SK-N-SH (cell line): ENCODE measurements around the gene TRIM7. TPM values are rescaled to one million over a fixed set of nuclear protein-coding genes. Genes with fewer than 3 reads are reported as not detected.

Source experiments
- CTCF ChIA-PET: fragments of 300-600, 350-600 bp; formaldehyde crosslinking; extraction: SDS; loops from one replicate; lab custom pipeline; 2021; lab: Yijun Ruan, JAX
- POLR2A ChIA-PET: fragments of 350-600 bp; sonication (Branson Sonifier 250); formaldehyde crosslinking; extraction: SDS; loops from one replicate; lab custom pipeline; 2020; ENCODE audit warnings: antibody characterized with exemption, inconsistent platforms; lab: Yijun Ruan, JAX
- DNase-seq: peaks from one replicate; pipeline ENCODE4 v3.0.0; 2012
- H2AFZ ChIP-seq: fragments of 200-600 bp; sonication (generic); 2 replicates; pipeline ENCODE4 v1.8.1; 2016; ENCODE audit warnings: antibody characterized with exemption, mild to moderate bottlenecking, low read depth
- H3F3A ChIP-seq: fragments of 200-600 bp; sonication (generic); replicated peaks from 2 replicates; pipeline ENCODE3; 2016; ENCODE audit warnings: antibody characterized with exemption, mild to moderate bottlenecking; ENCODE audit not compliant: insufficient read depth
- H3K27ac ChIP-seq, 2 experiments: fragments of 200-500 bp in 1 of 2; fragments of 200-600 bp in 1 of 2; sonication (Bioruptor generic) in 1 of 2; sonication (generic), shearing (Covaris generic) in 1 of 2; 2 replicates each; pipeline versions ENCODE4 v1.5.1 to v1.6.1; 2014 to 2016; ENCODE audit warnings: low read depth in 2 of 2, inconsistent platforms in 1 of 2, low read length in 1 of 2, mild to moderate bottlenecking in 1 of 2, mixed read lengths in 1 of 2
- H3K27me3 ChIP-seq: fragments of 200-600 bp; sonication (generic), shearing (Covaris generic); 2 replicates; pipeline ENCODE4 v1.6.1; 2016; ENCODE audit warnings: mixed run types; ENCODE audit not compliant: insufficient read depth
- H3K36me3 ChIP-seq, 2 experiments: fragments of 200-500 bp in 1 of 2; fragments of 200-600 bp in 1 of 2; sonication (Bioruptor generic) in 1 of 2; sonication (generic) in 1 of 2; replicated peaks in 1 of 2; 2 replicates each; pipeline versions ENCODE3 to v1.5.1; 2014 to 2016; ENCODE audit warnings: low read length in 1 of 2, mild to moderate bottlenecking in 1 of 2; ENCODE audit not compliant: insufficient read depth in 2 of 2, control insufficient read depth in 1 of 2
- H3K4me1 ChIP-seq, 2 experiments: fragments of 200-500 bp in 1 of 2; fragments of 200-600 bp in 1 of 2; sonication (Bioruptor generic) in 1 of 2; sonication (generic), shearing (Covaris generic) in 1 of 2; 2 replicates each; pipeline versions ENCODE4 v1.5.1 to v1.6.1; 2014 to 2016; ENCODE audit warnings: low read depth in 1 of 2, low read length in 1 of 2, mixed run types in 1 of 2; ENCODE audit not compliant: insufficient read depth in 2 of 2, control insufficient read depth in 1 of 2
- H3K4me2 ChIP-seq: fragments of 200-600 bp; sonication (generic), shearing (Covaris generic); 2 replicates; pipeline ENCODE4 v1.6.1; 2017; ENCODE audit warnings: mixed run types
- H3K4me3 ChIP-seq, 2 experiments: fragments of 200-500 bp in 1 of 2; fragments of 200-600 bp in 1 of 2; sonication (Bioruptor generic) in 1 of 2; sonication (generic), shearing (Covaris generic) in 1 of 2; 2 replicates each; pipeline versions ENCODE4 v1.5.1 to v1.8.1; 2014 to 2016; ENCODE audit warnings: low read depth in 2 of 2, inconsistent platforms in 1 of 2, low read length in 1 of 2, mild to moderate bottlenecking in 1 of 2, mixed read lengths in 1 of 2, moderate library complexity in 1 of 2
- H3K79me2 ChIP-seq: fragments of 200-600 bp; sonication (generic); 2 replicates; pipeline ENCODE4 v1.8.1; 2017; ENCODE audit warnings: mild to moderate bottlenecking; ENCODE audit not compliant: insufficient read depth
- H3K9ac ChIP-seq: fragments of 200-600 bp; sonication (generic); 2 replicates; pipeline ENCODE4 v1.6.1; 2017; ENCODE audit warnings: mixed run types
- H3K9me2 ChIP-seq: fragments of 200-600 bp; sonication (generic); 2 replicates; pipeline ENCODE4 v1.6.1; 2017; ENCODE audit warnings: mixed run types
- H3K9me3 ChIP-seq: fragments of 200-600 bp; sonication (generic); 2 replicates; pipeline ENCODE4 v1.6.1; 2017; ENCODE audit warnings: mixed run types, mild to moderate bottlenecking, moderate library complexity
- H4K20me1 ChIP-seq: fragments of 200-600 bp; sonication (generic); 2 replicates; pipeline ENCODE4 v1.6.1; 2017; ENCODE audit warnings: mild to moderate bottlenecking, mixed run types; ENCODE audit not compliant: insufficient read depth
- CHD2 ChIP-seq: fragments of 150-350 bp; IDR thresholded peaks from 2 replicates; pipeline ENCODE4 v1.6.1; 2018; ENCODE audit warnings: low read length; ENCODE audit not compliant: partially characterized antibody
- EP300 ChIP-seq, 2 experiments: IDR thresholded peaks; 2 replicates each; pipeline versions ENCODE4 v1.4.0 to v1.6.1; 2012; ENCODE audit warnings: borderline replicate concordance in 1 of 2, low read depth in 1 of 2, low read length in 1 of 2
- FOSL2 ChIP-seq: IDR thresholded peaks from 2 replicates; pipeline ENCODE4 v1.4.0; 2012; ENCODE audit warnings: low read depth, mild to moderate bottlenecking, moderate library complexity, borderline replicate concordance
- GATA2 ChIP-seq: sonication (generic); formaldehyde crosslinking; IDR thresholded peaks from 2 replicates; pipeline ENCODE4 v1.5.0; 2020; ENCODE audit warnings: mild to moderate bottlenecking, missing genetic modification reagents
- POLR2AphosphoS5 ChIP-seq: IDR thresholded peaks from 2 replicates; pipeline ENCODE4 v1.6.1; 2012; ENCODE audit warnings: low read depth, low read length
- RFX5 ChIP-seq: IDR thresholded peaks from 2 replicates; pipeline ENCODE4 v1.6.1; 2012; ENCODE audit warnings: mild to moderate bottlenecking, improper control_type of control experiment, low read length
- TEAD4 ChIP-seq: IDR thresholded peaks from 2 replicates; pipeline ENCODE4 v1.4.0; 2012; ENCODE audit warnings: mild to moderate bottlenecking, borderline replicate concordance; ENCODE audit not compliant: insufficient read depth
- YY1 ChIP-seq: IDR thresholded peaks from 2 replicates; pipeline ENCODE4 v1.4.0; 2012; ENCODE audit warnings: low read depth, mild to moderate bottlenecking
- WGBS: methylation state at CpG from one replicate; pipeline ENCODE4 v1.1.6; 2017; ENCODE audit warnings: low lambda C conversion rate; 5-methylcytosine and 5-hydroxymethylcytosine counted together
- polyA plus RNA-seq, 3 experiments: library from polyadenylated mRNA; depleted of rRNA; stranded (reverse); fragments of >200 nt; gene quantifications; 2 replicates each; pipeline ENCODE4 v1.2.3, GENCODE V29; 2012
- TF ChIP-seq, protein P1 (sequence below): IDR thresholded peaks from 2 replicates; pipeline ENCODE4 v1.6.1; 2012; ENCODE audit warnings: mild to moderate bottlenecking, low read depth, low read length, moderate library complexity
- TF ChIP-seq, protein P2 (sequence below): fragments of 200-600 bp; sonication (generic); IDR thresholded peaks from 2 replicates; pipeline ENCODE4 v1.6.1; 2017; ENCODE audit warnings: antibody characterized with exemption, mild to moderate bottlenecking, moderate library complexity
- TF ChIP-seq, protein P3 (sequence below): IDR thresholded peaks from 2 replicates; pipeline ENCODE4 v1.4.0; 2012; ENCODE audit warnings: low read depth, borderline replicate concordance
- TF ChIP-seq, protein P4 (sequence below): IDR thresholded peaks from 2 replicates; pipeline ENCODE4; 2012

TRIM7 gene
- polyA plus RNA-seq, 1 of the 3 experiments (the other 2 are of a cell fraction): 3.5 TPM

DNA sequence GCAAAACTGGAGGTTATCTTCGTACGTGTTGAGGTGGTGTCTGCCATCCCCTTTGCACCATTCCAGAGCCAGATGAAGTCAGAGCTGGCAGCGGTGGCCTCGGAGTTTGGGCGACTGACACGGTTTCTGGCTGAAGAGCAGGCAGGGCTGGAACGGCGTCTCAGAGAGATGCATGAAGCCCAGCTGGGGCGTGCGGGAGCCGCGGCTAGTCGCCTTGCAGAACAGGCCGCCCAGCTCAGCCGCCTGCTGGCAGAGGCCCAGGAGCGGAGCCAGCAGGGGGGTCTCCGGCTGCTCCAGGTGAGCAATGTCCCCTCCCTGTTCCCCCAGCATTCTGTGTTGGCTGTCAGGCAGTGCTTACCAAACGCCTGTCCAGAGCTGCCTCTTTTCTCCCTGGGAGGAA lies 27.6 kb upstream of the TRIM7 start:
- Histone ChIP-seq H4K20me1 (peaks cover 18% of the 10 kb centered on the region), H3K4me2 (no peak overlapping the region), H3K4me3 (no peak overlapping the region), H3K9me3 (no peaks in the 10 kb centered on the region), H3K27ac (no peak overlapping the region), H3K79me2 (peaks cover 13% of the 10 kb centered on the region), H3F3A (peaks cover 45% of the 10 kb centered on the region), H2AFZ (no peak overlapping the region), H3K4me1 (peaks cover 0 to 4% of the 10 kb centered on the region in 2 experiments; a peak in 1 of 4 replicates), H3K36me3 (peaks cover 36 to 73% of the 10 kb centered on the region in 2 experiments), H3K9ac (no peak overlapping the region), H3K27me3 (no peaks in the 10 kb centered on the region), H3K9me2 (no peaks in the 10 kb centered on the region)
- TF ChIP-seq, protein P1, sequence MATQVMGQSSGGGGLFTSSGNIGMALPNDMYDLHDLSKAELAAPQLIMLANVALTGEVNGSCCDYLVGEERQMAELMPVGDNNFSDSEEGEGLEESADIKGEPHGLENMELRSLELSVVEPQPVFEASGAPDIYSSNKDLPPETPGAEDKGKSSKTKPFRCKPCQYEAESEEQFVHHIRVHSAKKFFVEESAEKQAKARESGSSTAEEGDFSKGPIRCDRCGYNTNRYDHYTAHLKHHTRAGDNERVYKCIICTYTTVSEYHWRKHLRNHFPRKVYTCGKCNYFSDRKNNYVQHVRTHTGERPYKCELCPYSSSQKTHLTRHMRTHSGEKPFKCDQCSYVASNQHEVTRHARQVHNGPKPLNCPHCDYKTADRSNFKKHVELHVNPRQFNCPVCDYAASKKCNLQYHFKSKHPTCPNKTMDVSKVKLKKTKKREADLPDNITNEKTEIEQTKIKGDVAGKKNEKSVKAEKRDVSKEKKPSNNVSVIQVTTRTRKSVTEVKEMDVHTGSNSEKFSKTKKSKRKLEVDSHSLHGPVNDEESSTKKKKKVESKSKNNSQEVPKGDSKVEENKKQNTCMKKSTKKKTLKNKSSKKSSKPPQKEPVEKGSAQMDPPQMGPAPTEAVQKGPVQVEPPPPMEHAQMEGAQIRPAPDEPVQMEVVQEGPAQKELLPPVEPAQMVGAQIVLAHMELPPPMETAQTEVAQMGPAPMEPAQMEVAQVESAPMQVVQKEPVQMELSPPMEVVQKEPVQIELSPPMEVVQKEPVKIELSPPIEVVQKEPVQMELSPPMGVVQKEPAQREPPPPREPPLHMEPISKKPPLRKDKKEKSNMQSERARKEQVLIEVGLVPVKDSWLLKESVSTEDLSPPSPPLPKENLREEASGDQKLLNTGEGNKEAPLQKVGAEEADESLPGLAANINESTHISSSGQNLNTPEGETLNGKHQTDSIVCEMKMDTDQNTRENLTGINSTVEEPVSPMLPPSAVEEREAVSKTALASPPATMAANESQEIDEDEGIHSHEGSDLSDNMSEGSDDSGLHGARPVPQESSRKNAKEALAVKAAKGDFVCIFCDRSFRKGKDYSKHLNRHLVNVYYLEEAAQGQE: no peak
- TF ChIP-seq FOSL2 (no peak), CHD2 (no peak), YY1 (no peak), GATA2 (CRISPR knock-in tag) (no peak), RFX5 (no peak), EP300 (IDR thresholded peaks at IDR 0.05; ENCODE audit: borderline replicate concordance in 1 of 2, low read depth in 1 of 2, low read length in 1 of 2) (no peak), POLR2AphosphoS5 (no peak), TEAD4 (no peak)
- TF ChIP-seq, protein P2, sequence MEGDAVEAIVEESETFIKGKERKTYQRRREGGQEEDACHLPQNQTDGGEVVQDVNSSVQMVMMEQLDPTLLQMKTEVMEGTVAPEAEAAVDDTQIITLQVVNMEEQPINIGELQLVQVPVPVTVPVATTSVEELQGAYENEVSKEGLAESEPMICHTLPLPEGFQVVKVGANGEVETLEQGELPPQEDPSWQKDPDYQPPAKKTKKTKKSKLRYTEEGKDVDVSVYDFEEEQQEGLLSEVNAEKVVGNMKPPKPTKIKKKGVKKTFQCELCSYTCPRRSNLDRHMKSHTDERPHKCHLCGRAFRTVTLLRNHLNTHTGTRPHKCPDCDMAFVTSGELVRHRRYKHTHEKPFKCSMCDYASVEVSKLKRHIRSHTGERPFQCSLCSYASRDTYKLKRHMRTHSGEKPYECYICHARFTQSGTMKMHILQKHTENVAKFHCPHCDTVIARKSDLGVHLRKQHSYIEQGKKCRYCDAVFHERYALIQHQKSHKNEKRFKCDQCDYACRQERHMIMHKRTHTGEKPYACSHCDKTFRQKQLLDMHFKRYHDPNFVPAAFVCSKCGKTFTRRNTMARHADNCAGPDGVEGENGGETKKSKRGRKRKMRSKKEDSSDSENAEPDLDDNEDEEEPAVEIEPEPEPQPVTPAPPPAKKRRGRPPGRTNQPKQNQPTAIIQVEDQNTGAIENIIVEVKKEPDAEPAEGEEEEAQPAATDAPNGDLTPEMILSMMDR: no peak
- TF ChIP-seq, protein P3, sequence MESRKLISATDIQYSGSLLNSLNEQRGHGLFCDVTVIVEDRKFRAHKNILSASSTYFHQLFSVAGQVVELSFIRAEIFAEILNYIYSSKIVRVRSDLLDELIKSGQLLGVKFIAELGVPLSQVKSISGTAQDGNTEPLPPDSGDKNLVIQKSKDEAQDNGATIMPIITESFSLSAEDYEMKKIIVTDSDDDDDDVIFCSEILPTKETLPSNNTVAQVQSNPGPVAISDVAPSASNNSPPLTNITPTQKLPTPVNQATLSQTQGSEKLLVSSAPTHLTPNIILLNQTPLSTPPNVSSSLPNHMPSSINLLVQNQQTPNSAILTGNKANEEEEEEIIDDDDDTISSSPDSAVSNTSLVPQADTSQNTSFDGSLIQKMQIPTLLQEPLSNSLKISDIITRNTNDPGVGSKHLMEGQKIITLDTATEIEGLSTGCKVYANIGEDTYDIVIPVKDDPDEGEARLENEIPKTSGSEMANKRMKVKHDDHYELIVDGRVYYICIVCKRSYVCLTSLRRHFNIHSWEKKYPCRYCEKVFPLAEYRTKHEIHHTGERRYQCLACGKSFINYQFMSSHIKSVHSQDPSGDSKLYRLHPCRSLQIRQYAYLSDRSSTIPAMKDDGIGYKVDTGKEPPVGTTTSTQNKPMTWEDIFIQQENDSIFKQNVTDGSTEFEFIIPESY: no peak
- TF ChIP-seq, protein P4, sequence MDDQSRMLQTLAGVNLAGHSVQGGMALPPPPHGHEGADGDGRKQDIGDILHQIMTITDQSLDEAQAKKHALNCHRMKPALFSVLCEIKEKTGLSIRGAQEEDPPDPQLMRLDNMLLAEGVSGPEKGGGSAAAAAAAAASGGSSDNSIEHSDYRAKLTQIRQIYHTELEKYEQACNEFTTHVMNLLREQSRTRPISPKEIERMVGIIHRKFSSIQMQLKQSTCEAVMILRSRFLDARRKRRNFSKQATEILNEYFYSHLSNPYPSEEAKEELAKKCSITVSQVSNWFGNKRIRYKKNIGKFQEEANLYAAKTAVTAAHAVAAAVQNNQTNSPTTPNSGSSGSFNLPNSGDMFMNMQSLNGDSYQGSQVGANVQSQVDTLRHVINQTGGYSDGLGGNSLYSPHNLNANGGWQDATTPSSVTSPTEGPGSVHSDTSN: no peak
- 93% methylated on average over 16 of the region's 18 CpGs for WGBS
- ChIA-PET POLR2A (interaction anchor here (0.9 kb wide), 1 partner anchor 8 kb away, joined by 4 read pairs; no protein-coding TSS in a partner anchor), CTCF (no interaction called here)
- peak; percentile 30 for DNase-seq
